HFFc6 (cell line): ENCODE measurements around the gene R3HDM1. TPM values are rescaled to one million over a fixed set of nuclear protein-coding genes. Genes with fewer than 3 reads are reported as not detected.

Source experiments
- DNase-seq: peaks from one replicate; pipeline ENCODE4 v3.0.0-alpha.2; 2018
- H3K27ac Mint-ChIP-seq: 2 replicates; pipeline ENCODE4 v1.8.0; 2020; ENCODE audit warnings: mild to moderate bottlenecking, mixed read lengths
- H3K27me3 Mint-ChIP-seq: 2 replicates; pipeline ENCODE4 v1.8.0; 2021; ENCODE audit warnings: mild to moderate bottlenecking, moderate library complexity, mixed read lengths; ENCODE audit not compliant: insufficient read depth
- H3K36me3 Mint-ChIP-seq: 2 replicates; pipeline ENCODE4 v1.8.0; 2021; ENCODE audit warnings: low read depth, mixed read lengths
- H3K4me1 Mint-ChIP-seq: 2 replicates; pipeline ENCODE4 v1.8.0; 2020; ENCODE audit warnings: low read depth, mixed read lengths
- H3K4me3 Mint-ChIP-seq: 2 replicates; pipeline ENCODE4 v1.8.0; 2020; ENCODE audit warnings: mild to moderate bottlenecking, moderate library complexity, mixed read lengths
- H3K9me3 Mint-ChIP-seq: 2 replicates; pipeline ENCODE4 v1.8.0; 2020; ENCODE audit warnings: mild to moderate bottlenecking, mixed read lengths
- CTCF ChIP-seq: fragments of 200-600 bp; sonication (generic); IDR thresholded peaks from 2 replicates; pipeline ENCODE4 v1.5.0; 2021; ENCODE audit warnings: antibody characterized with exemption, mild to moderate bottlenecking
- total RNA-seq, 6 experiments: library from RNA; stranded (reverse); fragmentation: NEBNext Ultra II Directional; extraction: Animal tissue kit (Norgen Biotek cat#: 25700); gene quantifications; 2 replicates in 1 of 6; 3 replicates in 5 of 6; pipeline ENCODE4 v1.2.3, GENCODE V29; 2021

R3HDM1 gene
- total RNA-seq, 6 experiments from 2014 or later, result 39.8 to 43.4 (median 42.0) TPM

GRCh38 chr2:135740206-135740605 lies 208.9 kb downstream of the R3HDM1 start:
- Mint-ChIP-seq H3K27ac (no peak overlapping the region), H3K36me3 (peaks cover 17% of the 10 kb centered on the region), H3K27me3 (peaks cover 2% of the 10 kb centered on the region; the same call in 1 of the 2 replicates), H3K9me3 (no peaks in the 10 kb centered on the region), H3K4me3 (no peak overlapping the region), H3K4me1 (peaks cover 24% of the 10 kb centered on the region)
- no peak for DNase-seq
- TF ChIP-seq CTCF, result no peak

GRCh38 chr2:135741043-135741394 lies 209.7 kb downstream of the R3HDM1 start:
- H3K27ac Mint-ChIP-seq, result peak overlapping the region; percentile 96; the same call in 1 of the 2 replicates

GRCh38 chr2:135741395-135742324 lies 210.4 kb downstream of the R3HDM1 start, which contains the start of gene UBXN4:
Gene UBXN4 (plus strand): TSS chr2:135741855. CDS start chr2:135741930, 75 bp downstream.
- H3K9me3 Mint-ChIP-seq, result no peaks in the 10 kb centered on the region
- peak; percentile 72 for TF ChIP-seq CTCF
- peaks cover 2% of the 10 kb centered on the region; the same call in 1 of the 2 replicates for H3K27me3 Mint-ChIP-seq

More at GRCh38 chr2:135741043-135741394, 209.7 kb downstream of the R3HDM1 start:
- peaks cover 2% of the 10 kb centered on the region; the same call in 1 of the 2 replicates for H3K27me3 Mint-ChIP-seq
- peaks cover 32% of the 10 kb centered on the region for H3K4me1 Mint-ChIP-seq
- no peak for DNase-seq
- no peak for TF ChIP-seq CTCF
- H3K9me3 Mint-ChIP-seq, result no peaks in the 10 kb centered on the region
- H3K36me3 Mint-ChIP-seq, result peaks cover 20% of the 10 kb centered on the region
- peak overlapping the region; percentile 92 for H3K4me3 Mint-ChIP-seq

GRCh38 chr2:135742325-135742757 lies 211.1 kb downstream of the R3HDM1 start:
- peak overlapping the region; percentile 96 for H3K27ac Mint-ChIP-seq
- H3K4me3 Mint-ChIP-seq, result peak overlapping the region; percentile 92
- peaks cover 2% of the 10 kb centered on the region; the same call in 1 of the 2 replicates for H3K27me3 Mint-ChIP-seq
- no peak for TF ChIP-seq CTCF
- H3K9me3 Mint-ChIP-seq, result no peaks in the 10 kb centered on the region
- peaks cover 42% of the 10 kb centered on the region for H3K4me1 Mint-ChIP-seq
- peak; percentile 44 for DNase-seq
- H3K36me3 Mint-ChIP-seq, result peaks cover 29% of the 10 kb centered on the region

More at GRCh38 chr2:135741395-135742324, 210.4 kb downstream of the R3HDM1 start, which contains the start of gene UBXN4:
- Mint-ChIP-seq H3K36me3 (peaks cover 26% of the 10 kb centered on the region), H3K4me3 (peak within 1 kb of the TSS; percentile 92), H3K27ac (peak within 1 kb of the TSS; percentile 96), H3K4me1 (peaks cover 39% of the 10 kb centered on the region)
- peak; percentile 99 for DNase-seq

- peak overlapping the region; percentile 92 for H3K4me3 Mint-ChIP-seq
- H3K27ac Mint-ChIP-seq, result peak overlapping the region; percentile 78
- no peaks in the 10 kb centered on the region for H3K9me3 Mint-ChIP-seq
- DNase-seq, result no peak
- no peak for TF ChIP-seq CTCF
- H3K27me3 Mint-ChIP-seq, result peaks cover 2% of the 10 kb centered on the region; the same call in 1 of the 2 replicates
- H3K36me3 Mint-ChIP-seq, result peaks cover 30% of the 10 kb centered on the region
- H3K4me1 Mint-ChIP-seq, result peaks cover 46% of the 10 kb centered on the region
These were observed 212.6 kb downstream of the R3HDM1 start for GRCh38 chr2:135743860-135744259.
